ENCODE measurements around the gene SLC37A2.
"Not testable (repeated sequence)": the region's sequence is repeated elsewhere in the genome, so short reads cannot be mapped to it uniquely, and the experiment has no call there.

The SLC37A2 gene

GRCh38 chr11:125049164-125049792 is 13.8 kb upstream of the SLC37A2 start:
- H3K4me3 ChIP-seq (ENCODE audit: low read depth, low read length), result no peak overlapping the region
- no peak for TF ChIP-seq CTCF (IDR thresholded peaks at IDR 0.05; ENCODE audit: control insufficient read depth, extremely low read depth, insufficient read depth)
- DNase-seq (ENCODE audit: low read depth), result no peak

GRCh38 chr11:125052047-125052446 is 11.1 kb upstream of the SLC37A2 start:
- TF ChIP-seq CTCF (IDR thresholded peaks at IDR 0.05; ENCODE audit: control insufficient read depth, extremely low read depth, insufficient read depth), result no peak
- H3K4me3 ChIP-seq (ENCODE audit: low read depth, low read length), result no peak overlapping the region
- no peak for DNase-seq (ENCODE audit: low read depth)

DNA sequence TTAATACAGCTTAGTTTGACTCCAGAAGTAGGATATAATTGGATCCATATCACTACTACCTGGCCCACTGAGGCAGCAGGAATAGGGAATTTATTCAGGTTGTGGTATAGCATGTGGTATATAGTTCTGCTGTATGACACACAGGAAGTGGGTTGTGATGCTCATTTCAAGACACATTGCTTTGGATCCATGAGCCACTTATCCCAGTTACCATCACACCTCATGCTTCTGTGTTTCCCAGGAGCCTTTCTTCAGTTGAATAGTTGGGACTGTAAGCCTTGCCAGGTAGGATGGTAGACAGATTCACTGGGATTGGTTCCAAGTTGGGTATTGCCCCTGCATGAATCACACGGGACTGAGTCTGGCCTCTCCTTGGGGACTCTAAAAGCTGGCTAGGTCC is 9.9 kb upstream of the SLC37A2 start:
- TF ChIP-seq CTCF (IDR thresholded peaks at IDR 0.05; ENCODE audit: control insufficient read depth, extremely low read depth, insufficient read depth), result no peak
- H3K4me3 ChIP-seq (ENCODE audit: low read depth, low read length), result no peak overlapping the region
- no peak for DNase-seq (ENCODE audit: low read depth)

- peak; percentile 65 for DNase-seq (ENCODE audit: low read depth)
- H3K4me3 ChIP-seq (ENCODE audit: low read depth, low read length), result no peak overlapping the region
- TF ChIP-seq CTCF (IDR thresholded peaks at IDR 0.05; ENCODE audit: control insufficient read depth, extremely low read depth, insufficient read depth), result 0 out of 2 replicates have a peak, but pooled peaks have one; percentile 3
Measured at GRCh38 chr11:125055107-125055715, 7.9 kb upstream of the SLC37A2 start.

DNA sequence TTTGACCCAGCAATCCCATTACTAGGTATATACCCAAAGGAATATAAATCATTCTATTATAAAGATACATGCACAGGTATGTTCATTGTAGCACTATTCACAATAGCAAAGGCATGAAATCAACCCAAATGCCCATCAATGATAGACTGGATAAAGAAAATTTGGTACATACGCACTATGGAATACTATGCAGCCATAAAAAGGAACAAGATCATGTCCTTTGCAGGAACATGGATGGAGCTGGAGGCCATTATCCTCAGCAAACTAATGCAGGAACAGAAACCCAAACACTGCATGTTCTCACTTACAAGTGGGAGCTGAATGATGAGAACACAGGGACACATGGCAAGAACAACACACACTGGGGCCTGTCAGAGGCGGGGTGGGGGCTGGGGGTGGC is 7.0 kb upstream of the SLC37A2 start:
- H3K4me3 ChIP-seq (ENCODE audit: low read depth, low read length); DNase-seq (ENCODE audit: low read depth): not testable (repeated sequence)

- TF ChIP-seq CTCF (IDR thresholded peaks at IDR 0.05; ENCODE audit: control insufficient read depth, extremely low read depth, insufficient read depth), result no peak
- DNase-seq (ENCODE audit: low read depth), result no peak
- H3K4me3 ChIP-seq (ENCODE audit: low read depth, low read length), result no peak overlapping the region
Measured at GRCh38 chr11:125056931-125057692, 6.0 kb upstream of the SLC37A2 start.

DNA sequence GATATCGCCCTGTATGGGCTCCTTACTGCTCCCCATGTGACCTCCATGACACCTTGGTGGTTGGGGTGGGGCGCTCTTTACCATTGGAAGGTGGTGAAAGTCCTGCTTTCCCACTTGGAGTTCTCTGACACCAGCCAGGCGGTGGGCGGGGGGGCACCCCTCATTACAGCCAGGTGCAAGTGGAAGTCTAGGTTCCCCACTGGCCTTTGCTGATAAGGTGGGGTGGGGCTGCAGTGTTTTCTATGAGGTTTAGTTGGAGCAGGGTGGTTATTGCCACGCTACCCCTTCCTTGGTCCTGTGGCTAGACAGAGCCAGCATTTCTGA is 5.5 kb upstream of the SLC37A2 start:
- DNase-seq (ENCODE audit: low read depth), result no peak
- no peak overlapping the region for H3K4me3 ChIP-seq (ENCODE audit: low read depth, low read length)
- no peak for TF ChIP-seq CTCF (IDR thresholded peaks at IDR 0.05; ENCODE audit: control insufficient read depth, extremely low read depth, insufficient read depth)
